DND-41 (cell line): ENCODE measurements around the gene TMA7.
"Not testable (repeated sequence)": the region's sequence is repeated elsewhere in the genome, so short reads cannot be mapped to it uniquely, and the experiment has no call there.

Experiments
- ATAC-seq: fragments of 200-7000 bp; cut with Tn5 transposase; 3 replicates; pipeline ENCODE4 v1.9.1; 2021; ENCODE audit warnings: low read depth; ENCODE audit not compliant: insufficient read depth
- DNase-seq: peaks from one replicate; pipeline ENCODE4 v3.0.0-alpha.2; 2020
- H2AFZ ChIP-seq: 2 replicates; pipeline ENCODE4 v1.6.0; 2012; ENCODE audit warnings: low read depth, low read length
- H3K27ac ChIP-seq: 2 replicates; pipeline ENCODE4 v1.5.1; 2012; ENCODE audit warnings: low read length, inconsistent platforms
- H3K27me3 ChIP-seq: fragments of 200-600 bp; sonication (generic); 2 replicates; pipeline ENCODE4 v1.6.0; 2012; ENCODE audit warnings: low read length, mild to moderate bottlenecking, inconsistent platforms; ENCODE audit not compliant: insufficient read depth, poor library complexity
- H3K36me3 ChIP-seq: 2 replicates; pipeline ENCODE4 v1.5.1; 2012; ENCODE audit warnings: low read length, inconsistent platforms; ENCODE audit not compliant: insufficient read depth
- H3K4me1 ChIP-seq: 2 replicates; pipeline ENCODE4 v1.5.1; 2012; ENCODE audit warnings: mild to moderate bottlenecking, low read length; ENCODE audit not compliant: insufficient read depth
- H3K4me2 ChIP-seq: 2 replicates; pipeline ENCODE4 v1.6.0; 2012; ENCODE audit warnings: mild to moderate bottlenecking, moderate library complexity, low read length, inconsistent platforms; ENCODE audit not compliant: insufficient read depth
- H3K4me3 ChIP-seq, 2 experiments: fragments of 200-600 bp in 1 of 2; shearing (Covaris generic) in 1 of 2; 2 replicates each; pipeline ENCODE4 v1.5.1; 2012 to 2016; ENCODE audit warnings: inconsistent platforms in 2 of 2, low read length in 2 of 2, mild to moderate bottlenecking in 2 of 2, low read depth in 1 of 2, moderate library complexity in 1 of 2
- H3K79me2 ChIP-seq: 2 replicates; pipeline ENCODE4 v1.6.0; 2012; ENCODE audit warnings: low read length, inconsistent platforms; ENCODE audit not compliant: insufficient read depth
- H3K9ac ChIP-seq: 2 replicates; pipeline ENCODE4 v1.6.0; 2012; ENCODE audit warnings: low read depth, mild to moderate bottlenecking, inconsistent platforms, low read length, moderate library complexity
- H3K9me3 ChIP-seq: 2 replicates; pipeline ENCODE4 v1.5.1; 2012; ENCODE audit warnings: low read length, moderate library complexity, mild to moderate bottlenecking, inconsistent platforms; ENCODE audit not compliant: insufficient read depth, severe bottlenecking
- H4K20me1 ChIP-seq: 2 replicates; pipeline ENCODE4 v1.6.0; 2012; ENCODE audit warnings: low read length; ENCODE audit not compliant: insufficient read depth
- EZH2 ChIP-seq: IDR thresholded peaks from 3 replicates; pipeline ENCODE4 v1.6.1; 2012; ENCODE audit warnings: borderline replicate concordance, low read depth, mild to moderate bottlenecking, moderate library complexity, low read length, inconsistent platforms; ENCODE audit not compliant: severe bottlenecking
- TF ChIP-seq, protein P1 (sequence below): IDR thresholded peaks from 2 replicates; pipeline ENCODE4 v1.5.1; 2012; ENCODE audit warnings: borderline replicate concordance, low read length, moderate library complexity, mild to moderate bottlenecking; ENCODE audit not compliant: poor library complexity, severe bottlenecking; ENCODE audit errors: extremely low read depth

The TMA7 gene

GRCh38 chr3:48459773-48460516, 19.9 kb downstream of the TMA7 start:
- Histone ChIP-seq H3K27ac (no peak overlapping the region), H3K4me3 (no peak overlapping the region), H3K27me3 (no peaks in the 10 kb centered on the region), H3K36me3 (peaks cover 57% of the 10 kb centered on the region), H3K4me2 (no peak overlapping the region), H3K79me2 (no peaks in the 10 kb centered on the region), H3K9me3 (no peaks in the 10 kb centered on the region), H3K9ac (no peak overlapping the region), H2AFZ (no peak overlapping the region), H3K4me1 (no peaks in the 10 kb centered on the region), H4K20me1 (no peaks in the 10 kb centered on the region)
- ATAC-seq = no peak
- DNase-seq = no peak
- TF ChIP-seq, protein P1, sequence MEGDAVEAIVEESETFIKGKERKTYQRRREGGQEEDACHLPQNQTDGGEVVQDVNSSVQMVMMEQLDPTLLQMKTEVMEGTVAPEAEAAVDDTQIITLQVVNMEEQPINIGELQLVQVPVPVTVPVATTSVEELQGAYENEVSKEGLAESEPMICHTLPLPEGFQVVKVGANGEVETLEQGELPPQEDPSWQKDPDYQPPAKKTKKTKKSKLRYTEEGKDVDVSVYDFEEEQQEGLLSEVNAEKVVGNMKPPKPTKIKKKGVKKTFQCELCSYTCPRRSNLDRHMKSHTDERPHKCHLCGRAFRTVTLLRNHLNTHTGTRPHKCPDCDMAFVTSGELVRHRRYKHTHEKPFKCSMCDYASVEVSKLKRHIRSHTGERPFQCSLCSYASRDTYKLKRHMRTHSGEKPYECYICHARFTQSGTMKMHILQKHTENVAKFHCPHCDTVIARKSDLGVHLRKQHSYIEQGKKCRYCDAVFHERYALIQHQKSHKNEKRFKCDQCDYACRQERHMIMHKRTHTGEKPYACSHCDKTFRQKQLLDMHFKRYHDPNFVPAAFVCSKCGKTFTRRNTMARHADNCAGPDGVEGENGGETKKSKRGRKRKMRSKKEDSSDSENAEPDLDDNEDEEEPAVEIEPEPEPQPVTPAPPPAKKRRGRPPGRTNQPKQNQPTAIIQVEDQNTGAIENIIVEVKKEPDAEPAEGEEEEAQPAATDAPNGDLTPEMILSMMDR = no peak
- TF ChIP-seq EZH2 = no peak

- H3K4me2 ChIP-seq = no peak overlapping the region
- H4K20me1 ChIP-seq = no peaks in the 10 kb centered on the region
- 0 out of 2 replicates have a peak, but pooled peaks cover under 1% of the 10 kb centered on the region for H3K79me2 ChIP-seq
- H3K27me3 ChIP-seq = no peaks in the 10 kb centered on the region
- H3K27ac ChIP-seq = no peak overlapping the region
- TF ChIP-seq EZH2 = no peak
- TF ChIP-seq, protein P1 = no peak
- no peak overlapping the region for H3K9ac ChIP-seq
- H3K9me3 ChIP-seq = no peaks in the 10 kb centered on the region
- peaks cover 55% of the 10 kb centered on the region for H3K36me3 ChIP-seq
- H2AFZ ChIP-seq = no peak overlapping the region
- H3K4me1 ChIP-seq = peaks cover 5% of the 10 kb centered on the region
- no peak overlapping the region for H3K4me3 ChIP-seq
- ATAC-seq (no peak), DNase-seq (no peak)
Observed at GRCh38 chr3:48460517-48460902, 20.5 kb downstream of the TMA7 start.

DNA sequence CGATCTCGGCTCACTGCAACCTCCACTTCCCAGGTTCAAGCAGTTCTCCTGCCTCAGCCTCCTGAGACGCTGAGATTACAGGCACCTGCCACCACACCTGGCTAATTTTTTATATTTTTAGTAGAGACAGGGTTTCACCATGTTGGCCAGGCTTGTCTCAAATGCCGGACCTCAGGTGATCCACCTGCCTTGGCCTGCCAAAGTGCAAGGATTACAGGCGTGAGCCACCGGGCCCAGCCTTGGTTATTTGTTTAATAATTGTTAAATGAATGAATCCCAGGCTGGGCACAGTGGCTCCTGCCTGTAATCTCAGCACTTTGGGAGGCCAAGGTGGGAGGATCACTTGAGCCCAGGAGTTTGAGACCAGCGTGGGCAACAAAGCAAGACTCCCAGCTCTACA, 21.7 kb downstream of the TMA7 start:
- not testable (repeated sequence) for H3K27ac ChIP-seq, H3K4me3 ChIP-seq, H4K20me1 ChIP-seq, ATAC-seq, H3K9me3 ChIP-seq, H3K9ac ChIP-seq, DNase-seq, H2AFZ ChIP-seq, H3K27me3 ChIP-seq, H3K4me2 ChIP-seq
- peaks cover 11% of the 10 kb centered on the region for H3K79me2 ChIP-seq
- H3K4me1 ChIP-seq = peaks cover 17% of the 10 kb centered on the region
- peaks cover 51% of the 10 kb centered on the region for H3K36me3 ChIP-seq

DNA sequence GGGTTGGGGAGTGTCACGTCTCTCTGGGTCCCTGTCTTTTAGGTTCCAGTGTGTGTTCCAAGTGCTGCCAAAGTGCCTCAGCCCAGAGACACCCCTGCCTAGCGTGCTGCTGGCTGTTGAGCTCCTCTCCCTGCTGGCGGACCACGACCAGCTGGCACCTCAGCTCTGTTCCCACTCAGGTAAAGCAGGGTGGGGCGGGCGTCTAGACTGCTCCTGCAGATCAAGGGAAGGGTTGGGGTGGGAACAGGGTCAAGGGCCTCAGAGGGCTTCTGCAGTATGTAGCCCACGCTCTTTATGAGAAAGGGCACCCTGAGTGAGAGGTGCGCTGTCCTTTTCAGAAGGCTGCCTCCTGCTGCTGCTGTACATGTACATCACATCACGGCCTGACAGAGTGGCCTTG, 23.6 kb downstream of the TMA7 start:
- TF ChIP-seq, protein P1 = no peak
- no peak for TF ChIP-seq EZH2
- H4K20me1 ChIP-seq = peaks cover 14% of the 10 kb centered on the region; the same call in 1 of the 2 replicates
- no peak overlapping the region for H2AFZ ChIP-seq
- H3K36me3 ChIP-seq = peaks cover 59% of the 10 kb centered on the region
- H3K27me3 ChIP-seq = no peaks in the 10 kb centered on the region
- no peak overlapping the region for H3K9ac ChIP-seq
- ATAC-seq (no peak), DNase-seq (no peak)
- H3K4me3 ChIP-seq = no peak overlapping the region
- H3K4me1 ChIP-seq = peaks cover 37% of the 10 kb centered on the region
- H3K4me2 ChIP-seq = no peak overlapping the region
- H3K79me2 ChIP-seq = peaks cover 31% of the 10 kb centered on the region
- H3K9me3 ChIP-seq = no peaks in the 10 kb centered on the region
- H3K27ac ChIP-seq = no peak overlapping the region
